GM23338 (cell line): Measurements from ENCODE around the gene PRSS57. TPM values are rescaled to one million over a fixed set of nuclear protein-coding genes. Genes with fewer than 3 reads are reported as not detected.

ENCODE experiments used
- ATAC-seq: fragments of 200-7000 bp; cut with Tn5 transposase; 3 replicates; pipeline ENCODE4 v1.9.1; 2020
- DNase-seq: peaks from one replicate; pipeline ENCODE4 v3.0.0-alpha.2; 2015; ENCODE audit warnings: low spot score
- H2AFZ ChIP-seq: fragments of 200-600 bp; sonication (generic); 2 replicates; pipeline ENCODE4 v1.8.0; 2016; ENCODE audit warnings: antibody characterized with exemption, mild to moderate bottlenecking, moderate library complexity
- H3F3A ChIP-seq: fragments of 200-600 bp; sonication (generic); replicated peaks from 2 replicates; pipeline ENCODE4 v1.8.0; 2017; ENCODE audit warnings: antibody characterized with exemption, mixed run types, low read depth
- H3K27ac ChIP-seq: fragments of 200-600 bp; sonication (generic); 2 replicates; pipeline ENCODE4 v1.6.1; 2016; ENCODE audit warnings: low read depth
- H3K27me3 ChIP-seq: fragments of 200-600 bp; sonication (generic); 2 replicates; pipeline ENCODE4 v1.8.0; 2016; ENCODE audit warnings: mild to moderate bottlenecking, mixed run types, moderate library complexity; ENCODE audit not compliant: insufficient read depth
- H3K36me3 ChIP-seq: fragments of 200-600 bp; sonication (generic); 2 replicates; pipeline ENCODE4 v1.8.0; 2016; ENCODE audit warnings: mild to moderate bottlenecking; ENCODE audit not compliant: insufficient read depth
- H3K4me1 ChIP-seq: fragments of 200-600 bp; sonication (generic); 2 replicates; pipeline ENCODE4 v1.8.0; 2016; ENCODE audit warnings: mild to moderate bottlenecking, moderate library complexity; ENCODE audit not compliant: insufficient read depth
- H3K4me2 ChIP-seq: fragments of 200-600 bp; sonication (generic); 2 replicates; pipeline ENCODE4 v1.7.1; 2017; ENCODE audit warnings: mixed run types
- H3K4me3 ChIP-seq: fragments of 200-600 bp; sonication (generic); 2 replicates; pipeline ENCODE4 v1.6.1; 2016; ENCODE audit warnings: mixed run types
- H3K79me2 ChIP-seq: fragments of 200-600 bp; sonication (generic); replicated peaks from 2 replicates; pipeline ENCODE4 v1.8.0; 2017; ENCODE audit warnings: mild to moderate bottlenecking; ENCODE audit not compliant: insufficient read depth
- H3K9me2 ChIP-seq: fragments of 200-600 bp; sonication (generic); 2 replicates; pipeline ENCODE4 v1.8.0; 2017; ENCODE audit not compliant: insufficient read depth
- H4K20me1 ChIP-seq: fragments of 200-600 bp; sonication (generic); replicated peaks from 2 replicates; pipeline ENCODE4 v1.8.0; 2017; ENCODE audit warnings: mild to moderate bottlenecking; ENCODE audit not compliant: insufficient read depth
- H3K27ac Mint-ChIP-seq: 2 replicates; pipeline ENCODE4 v1.8.0; 2020; ENCODE audit warnings: inconsistent platforms, mild to moderate bottlenecking, moderate library complexity, mixed read lengths
- H3K27me3 Mint-ChIP-seq: 3 replicates; pipeline ENCODE4 v1.8.0; 2022; ENCODE audit warnings: low read depth, mild to moderate bottlenecking, moderate library complexity, mixed read lengths, inconsistent platforms; ENCODE audit not compliant: insufficient read depth, poor library complexity
- H3K36me3 Mint-ChIP-seq: 3 replicates; pipeline ENCODE4 v1.8.0; 2021; ENCODE audit warnings: low read depth, mild to moderate bottlenecking, inconsistent platforms, moderate library complexity, mixed read lengths
- H3K4me1 Mint-ChIP-seq: 3 replicates; pipeline ENCODE4 v1.8.0; 2020; ENCODE audit warnings: mild to moderate bottlenecking, inconsistent platforms, mixed read lengths
- H3K4me3 Mint-ChIP-seq: 3 replicates; pipeline ENCODE4 v1.8.0; 2021; ENCODE audit warnings: moderate library complexity, mild to moderate bottlenecking, inconsistent platforms, mixed read lengths
- H3K9me3 Mint-ChIP-seq: 3 replicates; pipeline ENCODE4 v1.8.0; 2020; ENCODE audit warnings: moderate library complexity, mild to moderate bottlenecking, inconsistent platforms, mixed read lengths
- EZH2phosphoT487 ChIP-seq: fragments of 200-600 bp; sonication (generic); IDR thresholded peaks from one replicate; pipeline ENCODE4 v1.8.1; 2018; ENCODE audit warnings: antibody characterized with exemption; ENCODE audit not compliant: unreplicated experiment
- POLR2AphosphoS5 ChIP-seq: IDR thresholded peaks from 2 replicates; pipeline ENCODE4 v1.6.1; 2016; ENCODE audit warnings: antibody characterized with exemption, low read depth
- ZNF331 ChIP-seq: fragments of 250-450 bp; sonication (Bioruptor Pico); IDR thresholded peaks from 2 replicates; pipeline ENCODE4 v1.5.0; 2020; ENCODE audit warnings: low read depth, mild to moderate bottlenecking, moderate library complexity
- polyA plus RNA-seq: library from polyadenylated mRNA; unstranded; fragments of >200 nt; fragmentation: Nextera tagmentation; extraction: Ambion mirVana; gene quantifications from 2 replicates; pipeline ENCODE4 v1.2.1, GENCODE V29; 2016
- total RNA-seq: library from RNA; depleted of rRNA; stranded (reverse); fragments of >200 nt; shearing (Covaris generic); gene quantifications from 2 replicates; pipeline ENCODE4 v1.2.3, GENCODE V29; 2014; rRNA removed
- TF ChIP-seq, protein P1 (sequence below): IDR thresholded peaks from one replicate; pipeline ENCODE4 v1.6.1; 2018; ENCODE audit warnings: antibody characterized with exemption; ENCODE audit not compliant: unreplicated experiment
- TF ChIP-seq, protein P2 (sequence below), 2 experiments: fragments of 200-600 bp in 1 of 2; sonication (generic) in 1 of 2; conservative IDR thresholded peaks; 2 replicates each; pipeline versions ENCODE4 v1.5.1 to v1.6.1; 2016 to 2017; ENCODE audit warnings: antibody characterized with exemption in 2 of 2, low read depth in 2 of 2, mild to moderate bottlenecking in 2 of 2, moderate library complexity in 1 of 2

Gene PRSS57
- total and polyA plus RNA-seq, 2 experiments from 2014 or later: 0.34 TPM; not detected in 1

DNA sequence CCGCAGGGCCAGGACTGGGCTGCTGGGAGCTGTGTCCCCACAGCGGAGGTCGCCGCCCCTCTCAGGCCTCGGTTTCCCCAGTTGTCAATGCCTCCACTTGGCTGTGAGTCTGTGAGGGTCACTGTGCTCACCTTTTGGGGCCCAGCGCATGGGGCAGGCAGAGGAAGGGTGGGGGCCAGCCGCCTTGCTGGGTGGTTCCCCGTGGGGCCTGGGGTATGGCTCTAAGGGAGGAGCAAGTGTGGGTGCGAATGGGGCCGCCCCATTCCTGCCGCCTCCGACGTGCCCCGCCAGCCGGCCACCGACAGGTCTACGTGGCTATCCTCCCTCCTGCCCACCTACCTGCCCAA is 56.4 kb downstream of the PRSS57 start:
- Histone ChIP-seq H2AFZ (no peak overlapping the region), H3K4me1 (peaks cover 2% of the 10 kb centered on the region; the same call in 1 of the 2 replicates), H3K4me2 (peak overlapping the region; percentile 81), H3K36me3 (no peaks in the 10 kb centered on the region), H3K4me3 (peak overlapping the region; percentile 59), H3K27ac (no peak overlapping the region), H3F3A (no peaks in the 10 kb centered on the region), H3K9me2 (no peaks in the 10 kb centered on the region), H3K27me3 (peaks cover 9% of the 10 kb centered on the region; the same call in 1 of the 2 replicates), H3K79me2 (no peaks in the 10 kb centered on the region), H4K20me1 (no peaks in the 10 kb centered on the region; the same call in 1 of the 2 replicates)
- DNase-seq: no peak
- Mint-ChIP-seq H3K4me3 (peak overlapping the region; percentile 75), H3K36me3 (peaks cover 3% of the 10 kb centered on the region; the same call in 1 of the 3 replicates), H3K27ac (no peak overlapping the region), H3K4me1 (peaks cover 9% of the 10 kb centered on the region; the same call in 2 of the 3 replicates), H3K9me3 (no peaks in the 10 kb centered on the region; the same call in 2 of the 3 replicates), H3K27me3 (peaks cover 31% of the 10 kb centered on the region)
- TF ChIP-seq, protein P1, sequence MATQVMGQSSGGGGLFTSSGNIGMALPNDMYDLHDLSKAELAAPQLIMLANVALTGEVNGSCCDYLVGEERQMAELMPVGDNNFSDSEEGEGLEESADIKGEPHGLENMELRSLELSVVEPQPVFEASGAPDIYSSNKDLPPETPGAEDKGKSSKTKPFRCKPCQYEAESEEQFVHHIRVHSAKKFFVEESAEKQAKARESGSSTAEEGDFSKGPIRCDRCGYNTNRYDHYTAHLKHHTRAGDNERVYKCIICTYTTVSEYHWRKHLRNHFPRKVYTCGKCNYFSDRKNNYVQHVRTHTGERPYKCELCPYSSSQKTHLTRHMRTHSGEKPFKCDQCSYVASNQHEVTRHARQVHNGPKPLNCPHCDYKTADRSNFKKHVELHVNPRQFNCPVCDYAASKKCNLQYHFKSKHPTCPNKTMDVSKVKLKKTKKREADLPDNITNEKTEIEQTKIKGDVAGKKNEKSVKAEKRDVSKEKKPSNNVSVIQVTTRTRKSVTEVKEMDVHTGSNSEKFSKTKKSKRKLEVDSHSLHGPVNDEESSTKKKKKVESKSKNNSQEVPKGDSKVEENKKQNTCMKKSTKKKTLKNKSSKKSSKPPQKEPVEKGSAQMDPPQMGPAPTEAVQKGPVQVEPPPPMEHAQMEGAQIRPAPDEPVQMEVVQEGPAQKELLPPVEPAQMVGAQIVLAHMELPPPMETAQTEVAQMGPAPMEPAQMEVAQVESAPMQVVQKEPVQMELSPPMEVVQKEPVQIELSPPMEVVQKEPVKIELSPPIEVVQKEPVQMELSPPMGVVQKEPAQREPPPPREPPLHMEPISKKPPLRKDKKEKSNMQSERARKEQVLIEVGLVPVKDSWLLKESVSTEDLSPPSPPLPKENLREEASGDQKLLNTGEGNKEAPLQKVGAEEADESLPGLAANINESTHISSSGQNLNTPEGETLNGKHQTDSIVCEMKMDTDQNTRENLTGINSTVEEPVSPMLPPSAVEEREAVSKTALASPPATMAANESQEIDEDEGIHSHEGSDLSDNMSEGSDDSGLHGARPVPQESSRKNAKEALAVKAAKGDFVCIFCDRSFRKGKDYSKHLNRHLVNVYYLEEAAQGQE: no peak
- TF ChIP-seq, protein P2, sequence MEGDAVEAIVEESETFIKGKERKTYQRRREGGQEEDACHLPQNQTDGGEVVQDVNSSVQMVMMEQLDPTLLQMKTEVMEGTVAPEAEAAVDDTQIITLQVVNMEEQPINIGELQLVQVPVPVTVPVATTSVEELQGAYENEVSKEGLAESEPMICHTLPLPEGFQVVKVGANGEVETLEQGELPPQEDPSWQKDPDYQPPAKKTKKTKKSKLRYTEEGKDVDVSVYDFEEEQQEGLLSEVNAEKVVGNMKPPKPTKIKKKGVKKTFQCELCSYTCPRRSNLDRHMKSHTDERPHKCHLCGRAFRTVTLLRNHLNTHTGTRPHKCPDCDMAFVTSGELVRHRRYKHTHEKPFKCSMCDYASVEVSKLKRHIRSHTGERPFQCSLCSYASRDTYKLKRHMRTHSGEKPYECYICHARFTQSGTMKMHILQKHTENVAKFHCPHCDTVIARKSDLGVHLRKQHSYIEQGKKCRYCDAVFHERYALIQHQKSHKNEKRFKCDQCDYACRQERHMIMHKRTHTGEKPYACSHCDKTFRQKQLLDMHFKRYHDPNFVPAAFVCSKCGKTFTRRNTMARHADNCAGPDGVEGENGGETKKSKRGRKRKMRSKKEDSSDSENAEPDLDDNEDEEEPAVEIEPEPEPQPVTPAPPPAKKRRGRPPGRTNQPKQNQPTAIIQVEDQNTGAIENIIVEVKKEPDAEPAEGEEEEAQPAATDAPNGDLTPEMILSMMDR (conservative IDR thresholded peaks at IDR 0.05; ENCODE audit: low read depth in 2 of 2): no peak
- no peak for TF ChIP-seq ZNF331 (CRISPR knock-in tag)
- TF ChIP-seq POLR2AphosphoS5: no peak
- no peak for TF ChIP-seq EZH2phosphoT487
- peak; percentile 5 for ATAC-seq

Other genes with a start within 250 kb of the PRSS57 start
- 2.9 and 4.6 TPM in 2 replicates for gene SHC2, start 234.4 kb downstream of the PRSS57 start, total RNA-seq
- 2.2 and 2.6 TPM in 2 replicates for gene SHC2, start 234.4 kb downstream of the PRSS57 start, polyA plus RNA-seq
- gene MADCAM1, start 199.0 kb downstream of the PRSS57 start, total RNA-seq: 1.0 and 2.5 TPM in 2 replicates
- gene MADCAM1, start 199.0 kb downstream of the PRSS57 start, polyA plus RNA-seq: 2.1 and 3.3 TPM in 2 replicates
- 29.0 and 38.4 TPM in 2 replicates for gene TPGS1, start 188.0 kb downstream of the PRSS57 start, total RNA-seq
- 11.9 and 14.9 TPM in 2 replicates for gene TPGS1, start 188.0 kb downstream of the PRSS57 start, polyA plus RNA-seq
- gene CDC34, start 163.7 kb downstream of the PRSS57 start, total RNA-seq: 146 and 148 TPM in 2 replicates
- gene CDC34, start 163.7 kb downstream of the PRSS57 start, polyA plus RNA-seq: 114 and 118 TPM in 2 replicates
- not detected in 2 replicates for gene GZMM, start 151.4 kb downstream of the PRSS57 start, total RNA-seq
- 0.29 TPM in 1 of 2 replicates, not detected in the other for gene GZMM, start 151.4 kb downstream of the PRSS57 start, polyA plus RNA-seq
- gene BSG, start 122.9 kb downstream of the PRSS57 start, total RNA-seq: 891 and 973 TPM in 2 replicates
- gene BSG, start 122.9 kb downstream of the PRSS57 start, polyA plus RNA-seq: 957 and 960 TPM in 2 replicates
- 2.9 and 3.7 TPM in 2 replicates for gene HCN2, start 105.6 kb downstream of the PRSS57 start, total RNA-seq
- gene HCN2, start 105.6 kb downstream of the PRSS57 start, polyA plus RNA-seq: 0.06 and 0.14 TPM in 2 replicates
- 120 and 148 TPM in 2 replicates for gene POLRMT, start 61.9 kb downstream of the PRSS57 start, total RNA-seq
- 98.0 and 125 TPM in 2 replicates for gene POLRMT, start 61.9 kb downstream of the PRSS57 start, polyA plus RNA-seq
- 0.31 and 2.8 TPM in 2 replicates for gene FGF22, start 55.6 kb downstream of the PRSS57 start, total RNA-seq
- 1.0 and 1.1 TPM in 2 replicates for gene FGF22, start 55.6 kb downstream of the PRSS57 start, polyA plus RNA-seq
- gene RNF126, start 32.2 kb downstream of the PRSS57 start, total RNA-seq: 80.5 and 112 TPM in 2 replicates
- gene RNF126, start 32.2 kb downstream of the PRSS57 start, polyA plus RNA-seq: 91.7 and 95.7 TPM in 2 replicates
- gene FSTL3, start 19.1 kb downstream of the PRSS57 start, total RNA-seq: 10.1 and 12.5 TPM in 2 replicates
- 2.9 and 3.1 TPM in 2 replicates for gene FSTL3, start 19.1 kb downstream of the PRSS57 start, polyA plus RNA-seq
- 21.7 and 26.1 TPM in 2 replicates for gene PALM, start 13.5 kb upstream of the PRSS57 start, total RNA-seq
- gene PALM, start 13.5 kb upstream of the PRSS57 start, polyA plus RNA-seq: 3.8 and 4.8 TPM in 2 replicates
- gene MISP, start 55.7 kb upstream of the PRSS57 start, total RNA-seq: 0.23 and 0.28 TPM in 2 replicates
- 0.27 and 0.40 TPM in 2 replicates for gene MISP, start 55.7 kb upstream of the PRSS57 start, polyA plus RNA-seq
- gene PTBP1, start 102.0 kb upstream of the PRSS57 start, total RNA-seq: 539 and 552 TPM in 2 replicates
- gene PTBP1, start 102.0 kb upstream of the PRSS57 start, polyA plus RNA-seq: 632 and 705 TPM in 2 replicates
- gene PLPPR3, start 126.5 kb upstream of the PRSS57 start, total RNA-seq: 74.7 and 81.1 TPM in 2 replicates
- 13.6 and 14.8 TPM in 2 replicates for gene PLPPR3, start 126.5 kb upstream of the PRSS57 start, polyA plus RNA-seq
- 0.50 and 1.4 TPM in 2 replicates for gene AZU1, start 132.4 kb upstream of the PRSS57 start, total RNA-seq
- gene AZU1, start 132.4 kb upstream of the PRSS57 start, polyA plus RNA-seq: 0.30 and 0.78 TPM in 2 replicates
- gene PRTN3, start 145.5 kb upstream of the PRSS57 start, total RNA-seq: 0.21 and 2.4 TPM in 2 replicates
- gene PRTN3, start 145.5 kb upstream of the PRSS57 start, polyA plus RNA-seq: 0.68 and 0.87 TPM in 2 replicates
- not detected in 2 replicates for gene ELANE, start 156.9 kb upstream of the PRSS57 start, total RNA-seq
- gene ELANE, start 156.9 kb upstream of the PRSS57 start, polyA plus RNA-seq: not detected in 2 replicates
- gene CFD, start 164.2 kb upstream of the PRSS57 start, total RNA-seq: 0.90 and 3.5 TPM in 2 replicates
- gene CFD, start 164.2 kb upstream of the PRSS57 start, polyA plus RNA-seq: 3.4 and 4.7 TPM in 2 replicates
- gene MED16, start 197.7 kb upstream of the PRSS57 start, total RNA-seq: 62.3 and 73.6 TPM in 2 replicates
- 52.7 and 58.7 TPM in 2 replicates for gene MED16, start 197.7 kb upstream of the PRSS57 start, polyA plus RNA-seq
- gene RNU6-9, start 198.0 kb upstream of the PRSS57 start, total RNA-seq: not detected in 2 replicates
- gene RNU6-9, start 198.0 kb upstream of the PRSS57 start, polyA plus RNA-seq: not detected in 2 replicates
- gene R3HDM4, start 217.8 kb upstream of the PRSS57 start, total RNA-seq: 87.1 and 87.8 TPM in 2 replicates
- gene R3HDM4, start 217.8 kb upstream of the PRSS57 start, polyA plus RNA-seq: 76.5 and 87.4 TPM in 2 replicates
- gene KISS1R, start 221.9 kb upstream of the PRSS57 start, total RNA-seq: 2.4 and 4.0 TPM in 2 replicates
- gene KISS1R, start 221.9 kb upstream of the PRSS57 start, polyA plus RNA-seq: 0.78 and 1.0 TPM in 2 replicates
- gene ARID3A, start 230.6 kb upstream of the PRSS57 start, total RNA-seq: 48.8 and 51.6 TPM in 2 replicates
- gene ARID3A, start 230.6 kb upstream of the PRSS57 start, polyA plus RNA-seq: 33.6 and 36.6 TPM in 2 replicates